HG02973 (cell line): ENCODE measurements around the gene FGF21.
"Not testable (repeated sequence)": the region's sequence is repeated elsewhere in the genome, so short reads cannot be mapped to it uniquely, and the experiment has no call there.

Source experiments
- ATAC-seq: cut with Tn5 transposase; IDR thresholded peaks from one replicate; pipeline ENCODE4 v1.9.1; 2021; ENCODE audit warnings: moderate library complexity; ENCODE audit not compliant: unreplicated experiment

Gene FGF21

DNA sequence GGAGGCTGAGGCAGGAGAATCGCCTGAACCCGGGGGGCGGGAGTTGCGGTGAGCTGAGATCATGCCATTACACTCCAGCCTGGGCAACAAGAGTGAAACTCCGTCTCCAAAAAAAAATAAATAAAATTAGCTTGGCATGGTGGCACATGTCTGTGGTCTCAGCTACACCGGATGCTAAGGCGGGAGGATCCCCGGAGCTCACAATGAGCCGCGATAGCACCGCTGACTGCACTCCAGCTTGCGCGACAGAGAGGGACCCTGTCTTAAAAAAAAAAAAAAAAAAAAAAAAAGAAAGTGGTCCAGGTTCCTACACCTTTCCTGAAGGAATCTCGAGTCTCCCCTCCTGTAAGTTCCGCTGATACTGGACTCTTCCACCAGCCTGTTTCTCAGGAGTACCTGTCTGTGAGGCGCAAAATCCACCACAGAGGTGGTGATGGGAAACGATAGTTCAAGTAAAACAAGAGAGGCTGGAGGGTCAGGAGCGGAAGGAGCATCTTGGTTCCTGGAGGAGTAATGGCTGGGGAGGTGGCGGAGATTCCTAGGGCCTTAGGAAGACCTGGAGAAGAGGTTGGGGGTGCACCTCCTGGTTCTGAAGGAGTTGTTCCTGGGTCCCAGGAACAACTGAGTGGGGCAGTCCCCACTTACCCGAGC is 3.4 kb upstream of the FGF21 start:
- ATAC-seq = no peak

DNA sequence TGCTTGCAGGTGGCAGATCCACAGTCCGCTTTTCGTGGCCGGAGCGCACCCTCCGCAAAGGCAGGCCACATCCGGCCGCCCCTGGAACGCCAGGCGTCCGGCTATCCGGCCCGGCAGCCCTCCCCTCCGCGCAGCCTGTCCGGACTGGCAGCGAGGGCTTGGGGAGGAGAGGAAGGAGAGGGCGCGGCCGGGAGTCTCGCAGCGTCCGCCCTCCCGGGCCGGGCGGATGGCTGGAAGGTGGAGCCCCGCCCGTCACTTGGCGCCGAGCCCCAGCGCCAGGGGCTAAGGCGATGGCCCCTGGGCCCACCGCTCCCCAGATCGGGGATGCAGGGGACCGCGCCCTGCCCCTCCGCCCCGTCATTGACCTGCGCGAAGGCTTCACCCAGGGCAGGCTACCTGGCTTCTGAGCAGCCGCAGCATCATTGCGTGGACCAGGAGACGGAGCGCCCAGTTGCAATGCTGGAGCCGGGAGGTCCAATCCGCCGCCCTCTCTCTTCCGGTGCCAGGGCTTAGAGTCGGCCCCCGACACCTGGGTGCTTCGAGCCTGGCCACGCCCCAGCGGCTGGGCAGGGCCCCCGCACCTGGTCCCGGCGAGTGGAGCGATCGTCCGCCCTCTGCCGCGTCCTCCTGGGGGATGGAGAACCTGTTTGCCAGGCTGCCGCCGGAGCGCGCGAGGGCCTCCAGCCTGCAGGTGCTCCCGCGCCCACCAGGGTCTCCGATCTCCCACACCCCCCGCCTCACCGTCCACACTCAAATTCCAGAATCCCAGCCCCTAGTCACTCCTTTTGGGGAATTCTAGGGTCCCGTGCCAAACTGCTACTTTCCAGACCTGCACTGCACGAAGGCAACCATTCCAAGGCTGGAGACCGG is 2.6 kb upstream of the FGF21 start, which contains the start of gene FUT1:
Gene FUT1 (minus strand): TSS at position 146 of the 870 bp plus-strand sequence. CDS start 1,360 bp downstream, outside the sequence.
- ATAC-seq = no peak

DNA sequence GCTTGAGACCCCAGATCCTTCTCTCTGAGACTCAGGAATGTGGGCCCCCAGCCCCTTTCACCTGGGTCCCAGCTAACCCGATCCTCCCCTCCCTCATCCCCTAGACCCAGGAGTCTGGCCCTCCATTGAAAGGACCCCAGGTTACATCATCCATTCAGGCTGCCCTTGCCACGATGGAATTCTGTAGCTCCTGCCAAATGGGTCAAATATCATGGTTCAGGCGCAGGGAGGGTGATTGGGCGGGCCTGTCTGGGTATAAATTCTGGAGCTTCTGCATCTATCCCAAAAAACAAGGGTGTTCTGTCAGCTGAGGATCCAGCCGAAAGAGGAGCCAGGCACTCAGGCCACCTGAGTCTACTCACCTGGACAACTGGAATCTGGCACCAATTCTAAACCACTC is 463 bp downstream of the FGF21 start:
- no peak for ATAC-seq

DNA sequence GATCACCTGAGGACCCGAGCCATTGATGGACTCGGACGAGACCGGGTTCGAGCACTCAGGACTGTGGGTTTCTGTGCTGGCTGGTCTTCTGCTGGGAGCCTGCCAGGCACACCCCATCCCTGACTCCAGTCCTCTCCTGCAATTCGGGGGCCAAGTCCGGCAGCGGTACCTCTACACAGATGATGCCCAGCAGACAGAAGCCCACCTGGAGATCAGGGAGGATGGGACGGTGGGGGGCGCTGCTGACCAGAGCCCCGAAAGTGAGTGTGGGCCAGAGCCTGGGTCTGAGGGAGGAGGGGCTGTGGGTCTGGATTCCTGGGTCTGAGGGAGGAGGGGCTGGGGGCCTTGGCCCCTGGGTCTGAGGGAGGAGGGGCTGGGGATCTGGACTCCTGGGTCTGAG is 888 bp downstream of the FGF21 start:
- no peak for ATAC-seq

DNA sequence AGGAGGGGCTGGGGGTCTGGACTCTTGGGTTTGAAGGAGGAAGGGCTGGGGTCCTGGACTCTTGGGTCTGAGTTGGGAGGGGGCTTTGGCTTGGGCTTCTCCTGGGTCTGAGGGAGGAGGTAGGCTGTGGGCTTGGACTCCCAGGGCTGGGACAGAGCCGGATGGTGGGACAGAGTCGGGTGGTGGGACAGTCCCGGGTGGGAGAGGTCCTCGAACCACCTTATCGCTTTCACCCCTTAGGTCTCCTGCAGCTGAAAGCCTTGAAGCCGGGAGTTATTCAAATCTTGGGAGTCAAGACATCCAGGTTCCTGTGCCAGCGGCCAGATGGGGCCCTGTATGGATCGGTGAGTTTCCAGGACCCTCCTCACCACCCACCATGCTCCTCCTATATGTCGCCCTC is 1.4 kb downstream of the FGF21 start:
- ATAC-seq = no peak

DNA sequence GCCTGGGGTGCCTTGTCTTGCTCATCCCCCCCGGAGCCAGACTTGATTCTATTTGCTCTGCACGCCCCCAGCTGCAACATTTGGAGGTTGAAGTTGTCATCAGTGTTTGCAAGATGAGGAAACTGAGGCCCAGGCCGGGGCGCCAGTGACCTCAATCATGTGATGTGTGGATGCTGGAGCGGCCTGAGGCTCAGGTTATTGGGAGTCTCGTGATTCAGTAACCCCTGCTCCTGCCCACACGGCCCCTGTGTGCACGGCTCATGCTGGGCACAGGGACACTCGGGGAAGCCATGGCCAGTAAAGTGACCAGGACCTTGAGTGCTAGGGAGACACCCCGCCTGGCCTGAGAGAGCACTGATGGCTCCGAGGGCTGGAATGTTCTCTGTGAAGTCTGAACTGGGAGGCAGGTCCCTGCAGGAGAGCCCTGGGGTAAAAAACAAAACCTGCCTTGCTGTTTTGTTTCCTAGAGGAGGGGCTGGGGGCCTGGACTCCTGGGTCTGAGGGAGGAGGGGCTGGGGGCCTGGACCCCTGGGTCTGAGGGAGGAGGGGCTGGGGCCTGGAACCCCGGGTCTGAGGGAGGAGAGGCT is 1.9 kb downstream of the FGF21 start:
- ATAC-seq = no peak

DNA sequence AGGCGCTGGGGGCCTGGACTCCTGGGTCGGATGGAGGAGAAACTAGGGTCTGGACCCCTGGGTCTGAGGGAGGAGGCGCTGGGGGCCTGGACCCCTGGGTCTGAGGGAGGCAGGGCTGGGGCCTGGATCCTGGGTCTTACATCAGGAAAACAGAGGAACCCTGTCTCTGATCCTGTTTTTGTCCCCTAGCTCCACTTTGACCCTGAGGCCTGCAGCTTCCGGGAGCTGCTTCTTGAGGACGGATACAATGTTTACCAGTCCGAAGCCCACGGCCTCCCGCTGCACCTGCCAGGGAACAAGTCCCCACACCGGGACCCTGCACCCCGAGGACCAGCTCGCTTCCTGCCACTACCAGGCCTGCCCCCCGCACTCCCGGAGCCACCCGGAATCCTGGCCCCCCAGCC is 2.4 kb downstream of the FGF21 start:
- no peak for ATAC-seq

DNA sequence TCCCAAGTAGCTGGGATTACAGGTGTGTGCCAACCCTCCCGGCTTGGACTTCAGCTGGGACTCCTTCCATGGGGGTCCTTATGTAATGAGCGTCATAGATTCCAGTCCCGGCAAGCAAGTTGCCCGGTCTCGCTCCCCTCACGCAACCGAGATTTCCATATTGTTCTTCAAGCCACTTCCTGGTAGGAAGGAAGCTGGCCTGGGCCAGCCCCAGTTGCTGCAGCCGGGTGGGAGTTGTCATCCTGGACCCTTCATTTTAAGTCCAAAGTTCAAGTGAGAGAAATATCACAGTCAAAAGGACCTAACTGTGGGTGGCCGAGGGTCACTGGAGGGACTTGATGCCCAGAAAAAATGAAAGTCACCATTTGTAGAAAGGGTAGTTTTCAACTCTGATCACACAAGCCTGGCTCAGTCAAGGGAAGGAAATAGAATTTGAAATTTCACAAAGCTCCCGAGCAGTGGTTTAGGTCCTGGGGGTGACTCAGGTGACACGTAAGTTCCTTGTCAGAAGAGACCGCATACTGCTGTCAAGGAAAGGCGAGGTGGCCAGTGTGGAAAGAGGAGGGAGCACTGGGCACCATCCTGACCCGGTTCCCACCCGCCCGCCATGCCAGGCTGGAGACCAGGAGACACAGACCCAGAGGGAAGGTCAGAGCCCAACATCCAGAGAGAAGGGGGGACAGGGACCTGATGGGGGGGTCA is 5.3 kb downstream of the FGF21 start:
- no peak for ATAC-seq

DNA sequence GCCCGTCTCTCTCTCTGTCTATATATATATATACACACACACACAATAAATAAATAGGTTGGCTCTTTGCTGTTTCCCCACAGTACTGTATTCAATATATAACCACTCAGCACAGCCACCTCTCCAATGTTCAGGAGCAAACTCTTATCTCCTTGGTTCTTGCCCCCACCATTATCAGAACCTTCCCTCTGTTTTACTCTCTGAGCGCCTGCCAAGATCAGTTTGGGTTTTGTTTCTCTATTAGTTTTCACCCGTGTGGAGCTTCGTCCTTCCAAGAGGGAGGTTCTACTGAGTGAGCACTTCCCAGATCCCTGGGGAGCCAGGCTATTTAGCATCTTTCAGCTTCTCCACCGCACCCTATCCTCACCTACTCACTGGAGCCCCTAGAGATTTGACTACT is 10.5 kb downstream of the FGF21 start:
- not testable (repeated sequence) for ATAC-seq

DNA sequence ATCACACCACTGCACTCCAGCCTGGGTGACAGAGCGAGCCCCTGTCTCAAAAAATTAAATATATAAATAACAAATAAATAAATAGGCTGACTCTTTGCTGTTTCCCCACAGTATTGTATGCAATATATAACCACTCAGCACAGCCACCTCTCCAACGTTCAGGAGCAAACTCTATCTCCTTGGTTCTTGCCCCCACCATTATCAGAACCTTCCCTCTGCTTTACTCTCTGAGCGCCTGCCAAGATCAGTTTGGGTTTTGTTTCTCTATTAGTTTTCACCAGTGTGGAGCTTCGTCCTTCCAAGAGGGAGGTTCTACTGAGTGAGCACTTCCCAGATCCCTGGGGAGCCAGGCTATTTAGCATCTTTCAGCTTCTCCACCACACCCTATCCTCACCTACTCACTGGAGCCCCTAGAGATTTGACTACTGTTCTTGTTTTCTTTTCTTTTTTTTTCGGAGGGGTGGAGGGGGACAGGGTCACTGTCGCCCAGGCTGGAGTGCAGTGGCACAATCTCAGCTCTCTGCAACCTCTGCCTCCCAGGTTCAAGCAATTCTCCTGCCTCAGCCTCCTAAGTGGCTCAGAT is 12.9 kb downstream of the FGF21 start:
- not testable (repeated sequence) for ATAC-seq

DNA sequence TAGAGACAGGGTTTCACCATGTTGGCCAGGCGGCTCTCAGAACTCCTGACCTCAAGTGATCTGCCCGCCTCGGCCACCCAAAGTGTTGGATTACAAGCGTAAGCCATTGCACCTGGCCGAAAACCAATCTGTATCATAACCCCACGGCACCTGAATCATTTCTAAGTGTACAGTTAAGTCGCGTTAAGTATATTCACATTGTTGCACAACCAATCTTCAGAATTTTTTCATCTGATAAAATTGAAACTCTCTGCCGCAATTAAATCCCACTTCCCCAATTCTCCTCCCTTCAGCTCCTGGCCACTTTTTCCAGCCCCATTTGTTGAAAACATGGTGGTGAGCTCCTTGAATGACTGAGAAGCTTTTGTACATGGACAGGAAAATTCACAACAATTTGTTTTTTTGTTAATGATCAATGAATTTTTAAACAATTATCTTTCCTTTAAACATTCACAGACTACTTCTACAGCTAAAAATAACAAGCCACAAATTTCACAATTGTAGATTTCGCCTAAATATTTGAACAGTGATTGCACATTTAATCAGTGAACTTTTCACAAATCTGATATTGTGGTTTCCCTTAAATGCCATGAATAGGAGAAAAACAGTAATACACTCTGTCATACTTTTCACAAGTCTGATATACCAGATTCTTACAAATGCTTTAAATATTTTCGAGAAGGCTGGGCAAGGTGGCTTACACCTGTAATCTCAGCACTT is 13.8 kb downstream of the FGF21 start:
- ATAC-seq = no peak

DNA sequence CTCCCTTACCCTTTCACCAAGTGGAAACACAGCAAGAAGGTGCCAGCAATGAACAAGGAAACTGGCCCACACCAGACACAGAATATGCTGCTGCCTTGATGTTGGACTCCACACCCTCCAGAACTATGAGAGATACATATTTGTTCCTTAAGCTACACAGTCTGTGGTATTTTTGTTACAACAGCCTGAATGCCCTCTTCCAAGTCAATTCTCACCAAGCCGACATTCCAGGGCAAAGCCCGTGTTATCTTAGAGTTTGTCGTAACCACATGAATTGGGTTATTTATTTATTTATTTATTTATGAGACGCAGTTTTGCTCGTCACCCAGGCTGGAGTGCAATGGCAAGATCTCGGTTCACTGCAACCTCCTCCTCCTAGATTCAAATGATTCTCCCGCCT is 14.9 kb downstream of the FGF21 start:
- ATAC-seq = no peak

DNA sequence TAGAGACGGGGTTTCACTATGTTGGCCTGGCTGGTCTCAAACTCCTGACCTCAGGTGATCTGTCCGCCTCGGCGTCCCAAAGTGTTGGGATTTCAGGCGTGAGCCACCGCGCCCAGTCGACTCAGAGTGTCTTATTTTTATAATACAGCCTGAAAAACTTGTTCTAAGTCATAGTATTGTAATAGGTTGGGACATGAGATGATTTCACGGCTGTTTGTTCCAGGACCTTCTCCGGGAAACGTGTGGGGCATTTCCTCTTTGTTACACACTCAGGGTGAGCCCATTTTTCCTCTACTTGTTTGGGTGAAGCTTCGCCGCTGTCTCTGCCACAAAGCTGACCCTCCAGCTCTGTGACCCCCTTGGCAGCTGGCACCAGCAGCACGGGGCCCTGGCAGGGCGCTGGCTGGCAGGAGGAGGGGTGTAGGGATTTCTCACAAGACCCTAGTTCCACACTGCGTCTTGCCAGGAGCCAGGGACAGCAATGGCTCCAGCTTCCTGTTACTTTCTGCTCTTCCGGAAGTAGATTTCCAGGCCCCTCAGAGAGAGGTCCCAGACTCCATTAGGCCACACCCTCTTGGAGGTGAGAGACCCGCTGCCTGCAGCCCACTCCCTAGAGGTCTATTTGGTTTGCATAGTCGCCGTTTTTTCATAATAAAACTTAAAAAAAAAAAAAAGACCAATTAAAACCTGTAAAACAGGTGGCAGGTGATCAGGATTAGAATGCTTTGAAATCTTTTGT is 15.6 kb downstream of the FGF21 start:
- ATAC-seq = no peak

DNA sequence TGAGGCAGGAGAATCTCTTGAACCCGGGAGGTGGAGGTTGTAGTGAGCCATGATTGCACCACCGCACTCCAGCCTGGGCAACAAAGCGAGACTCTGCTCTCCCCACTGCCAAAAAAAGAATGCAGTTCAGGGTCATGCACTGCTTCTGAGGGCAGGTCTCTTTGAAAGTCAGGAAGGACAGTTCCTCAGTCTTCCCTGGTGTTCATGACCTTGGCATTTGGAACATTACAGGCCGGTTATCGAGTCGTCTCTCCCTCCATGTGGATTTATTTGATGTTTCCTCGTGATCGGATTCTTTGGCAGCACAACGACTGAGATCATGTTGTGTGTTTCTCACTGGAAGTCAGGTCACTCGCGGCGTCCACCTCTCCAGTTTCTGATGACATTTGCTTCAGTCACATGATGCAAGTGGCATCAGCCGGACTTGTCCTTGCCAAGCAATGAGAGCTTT is 17.2 kb downstream of the FGF21 start:
- ATAC-seq = no peak

DNA sequence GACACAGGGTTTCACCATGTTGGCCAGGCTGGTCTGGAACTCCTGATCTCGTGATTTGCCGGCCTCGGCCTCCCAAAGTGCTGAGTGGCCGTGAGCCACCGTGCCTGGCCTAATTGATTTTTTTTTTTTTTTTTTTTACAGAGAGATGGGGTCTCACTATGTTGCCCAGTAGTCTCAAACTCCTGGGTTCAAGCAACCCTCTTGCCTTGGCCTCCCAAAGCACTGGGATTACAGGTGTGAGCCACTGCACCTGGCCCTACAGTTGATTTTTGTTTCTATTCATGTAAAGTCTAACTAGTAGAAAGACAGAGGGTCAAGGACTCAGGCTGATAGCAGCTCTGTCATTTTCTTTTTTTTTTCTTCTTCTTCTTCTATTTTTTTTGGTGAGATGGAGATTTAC is 21.8 kb downstream of the FGF21 start:
- no peak for ATAC-seq

DNA sequence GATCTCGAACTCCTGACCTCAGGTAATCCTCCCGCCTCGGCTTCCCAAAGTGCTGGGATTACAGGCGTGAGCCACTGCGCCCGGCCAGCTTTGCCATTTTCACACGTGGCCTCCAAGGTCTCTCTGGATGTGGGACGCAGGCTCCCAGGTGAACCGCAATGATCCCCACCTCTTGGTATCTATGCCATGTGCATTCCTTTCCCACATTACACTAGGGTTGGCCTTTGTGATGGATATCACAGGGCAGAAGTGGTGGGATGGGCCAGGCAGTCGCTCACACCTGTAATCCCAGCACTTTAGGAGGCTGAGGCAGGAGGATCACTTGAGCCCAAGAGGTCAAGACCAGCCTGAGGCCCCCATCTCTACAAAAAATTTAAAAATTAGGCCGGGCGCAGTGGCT is 22.4 kb downstream of the FGF21 start:
- ATAC-seq = no peak

DNA sequence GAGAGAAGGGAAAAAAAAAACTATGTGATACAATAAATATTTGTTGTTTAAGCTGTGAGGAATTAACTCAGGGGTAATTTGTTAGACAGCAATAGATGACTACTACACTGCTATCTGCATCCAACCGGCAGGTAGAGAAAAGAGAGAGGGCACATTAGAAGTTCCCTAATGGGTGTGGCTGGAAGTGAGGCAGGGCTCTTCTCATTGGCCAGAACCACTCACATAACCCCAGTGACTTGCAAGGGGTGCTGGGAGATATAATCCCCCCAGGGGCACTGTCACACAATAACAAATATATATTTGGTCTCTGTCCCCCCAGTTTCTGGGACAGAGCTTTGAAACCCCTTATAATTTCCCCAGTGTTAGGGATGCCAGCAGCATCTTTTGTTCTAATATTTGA is 24.3 kb downstream of the FGF21 start:
- no peak for ATAC-seq

DNA sequence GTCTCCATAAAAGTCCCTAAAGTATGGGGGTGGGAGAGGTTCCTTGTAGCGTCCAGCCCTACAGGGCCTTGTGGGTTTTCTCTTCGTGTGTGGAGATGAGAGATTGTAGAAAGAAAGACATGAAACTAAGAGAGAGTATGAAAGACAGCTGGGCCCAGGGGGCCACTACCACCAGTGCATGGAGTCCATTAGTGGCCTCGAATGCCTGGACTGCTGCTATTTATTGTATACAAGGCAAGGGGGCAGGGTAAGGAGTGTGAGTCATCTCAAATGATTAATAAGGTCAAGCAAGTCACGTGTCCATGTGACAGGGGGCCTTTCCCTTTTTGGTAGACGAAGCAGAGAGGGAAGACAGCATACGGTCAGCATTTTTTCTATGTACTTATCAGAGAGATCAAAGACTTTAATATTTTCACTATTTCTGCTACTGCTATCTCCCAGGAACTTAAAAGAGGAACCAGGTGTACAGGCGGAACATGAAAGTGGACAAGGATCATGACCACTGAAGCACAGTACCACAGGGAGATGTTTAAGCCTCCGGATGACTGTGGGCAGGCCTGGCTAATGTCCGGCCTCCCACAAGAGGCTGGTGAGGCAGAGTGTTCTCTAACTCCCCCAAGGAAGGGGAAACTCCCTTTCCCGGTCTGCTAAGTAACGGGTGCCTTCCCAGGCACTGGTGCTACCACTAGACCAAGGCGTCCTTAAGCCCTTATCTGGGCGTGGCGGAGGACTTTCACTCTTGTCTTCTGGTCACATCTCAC is 25.5 kb downstream of the FGF21 start:
- no peak for ATAC-seq

DNA sequence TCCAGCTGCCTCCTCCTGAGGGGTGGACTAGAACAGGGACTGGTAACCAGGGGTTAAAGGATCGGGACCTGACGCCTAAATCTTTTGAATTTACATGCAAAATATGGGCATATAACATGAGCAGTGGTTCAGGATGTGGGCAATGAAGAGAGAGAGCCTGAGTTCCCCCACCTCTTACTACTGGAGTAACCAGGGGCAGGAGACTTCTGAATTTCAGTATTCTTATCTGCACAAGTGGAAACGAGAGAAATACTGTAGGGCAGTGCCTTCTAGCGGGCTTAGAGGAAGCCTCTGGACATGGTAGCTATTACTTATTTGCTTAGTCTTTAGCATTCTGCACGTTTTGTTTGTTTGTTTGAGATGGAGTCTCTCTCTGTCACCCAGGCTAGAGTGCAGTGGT is 29.2 kb downstream of the FGF21 start:
- ATAC-seq = no peak
